Measurements from ENCODE around the gene SDHB.

The SDHB gene

GRCh38 chr1:16992102-16992501 is 61.7 kb downstream of the SDHB start:
- no peak overlapping the region for H3K4me3 ChIP-seq (ENCODE audit: low read length)
- DNase-seq (ENCODE audit: low read depth) = no peak
- no peak for TF ChIP-seq CTCF (IDR thresholded peaks at IDR 0.05; ENCODE audit: insufficient read depth, low read depth, low read length, missing control alignments)

GRCh38 chr1:16991571-16991970 is 62.3 kb downstream of the SDHB start:
- TF ChIP-seq CTCF (IDR thresholded peaks at IDR 0.05; ENCODE audit: insufficient read depth, low read depth, low read length, missing control alignments) = no peak
- H3K4me3 ChIP-seq (ENCODE audit: low read length) = no peak overlapping the region
- no peak for DNase-seq (ENCODE audit: low read depth)

GRCh38 chr1:16989676-16990391 is 64.0 kb downstream of the SDHB start:
- no peak overlapping the region for H3K4me3 ChIP-seq (ENCODE audit: low read length)
- TF ChIP-seq CTCF (IDR thresholded peaks at IDR 0.05; ENCODE audit: insufficient read depth, low read depth, low read length, missing control alignments) = no peak
- DNase-seq (ENCODE audit: low read depth) = no peak

GRCh38 chr1:16988210-16988609 is 65.6 kb downstream of the SDHB start:
- no peak for TF ChIP-seq CTCF (IDR thresholded peaks at IDR 0.05; ENCODE audit: insufficient read depth, low read depth, low read length, missing control alignments)
- DNase-seq (ENCODE audit: low read depth) = no peak
- no peak overlapping the region for H3K4me3 ChIP-seq (ENCODE audit: low read length)

- peak; percentile 27 for TF ChIP-seq CTCF (IDR thresholded peaks at IDR 0.05; ENCODE audit: insufficient read depth, low read depth, low read length, missing control alignments)
- DNase-seq (ENCODE audit: low read depth) = no peak
- no peak overlapping the region for H3K4me3 ChIP-seq (ENCODE audit: low read length)
These were observed 66.9 kb downstream of the SDHB start for GRCh38 chr1:16986962-16987361.

- H3K4me3 ChIP-seq (ENCODE audit: low read length) = no peak overlapping the region
- TF ChIP-seq CTCF (IDR thresholded peaks at IDR 0.05; ENCODE audit: insufficient read depth, low read depth, low read length, missing control alignments) = no peak
- no peak for DNase-seq (ENCODE audit: low read depth)
These were observed 67.3 kb downstream of the SDHB start for GRCh38 chr1:16986560-16986959.

- no peak overlapping the region for H3K4me3 ChIP-seq (ENCODE audit: low read length)
- DNase-seq (ENCODE audit: low read depth) = no peak
- no peak for TF ChIP-seq CTCF (IDR thresholded peaks at IDR 0.05; ENCODE audit: insufficient read depth, low read depth, low read length, missing control alignments)
These were observed 67.7 kb downstream of the SDHB start for GRCh38 chr1:16986113-16986512.

All from epithelial cell of esophagus (primary cell).